IMR-90 (cell line): Measurements from ENCODE around the gene SDHA.
A peak's percentile ranks its signal among the peaks of the same experiment; 100 is the strongest.
"Not testable (repeated sequence)": the region's sequence is repeated elsewhere in the genome, so short reads cannot be mapped to it uniquely, and the experiment has no call there.

Source experiments
- CEBPB ChIP-seq: IDR thresholded peaks from 2 replicates; pipeline ENCODE4 v1.6.1; 2012; ENCODE audit warnings: low read depth, low read length, improper control_type of control experiment
- CHD1 ChIP-seq: IDR thresholded peaks from 2 replicates; pipeline ENCODE4 v1.6.1; 2012; ENCODE audit warnings: low read depth, low read length, improper control_type of control experiment
- ELK1 ChIP-seq: fragments of 150-350 bp; IDR thresholded peaks from 2 replicates; pipeline ENCODE4 v1.6.1; 2016; ENCODE audit warnings: low read depth, mild to moderate bottlenecking, low read length, moderate library complexity, borderline replicate concordance
- FOS ChIP-seq: fragments of 150-350 bp; IDR thresholded peaks from 2 replicates; pipeline ENCODE4 v1.6.1; 2016; ENCODE audit warnings: low read depth, low read length
- POLR2A ChIP-seq: IDR thresholded peaks from 2 replicates; pipeline ENCODE4 v1.6.1; 2012; ENCODE audit warnings: mild to moderate bottlenecking, low read depth, low read length
- RCOR1 ChIP-seq: IDR thresholded peaks from 2 replicates; pipeline ENCODE4 v1.6.1; 2012; ENCODE audit warnings: mild to moderate bottlenecking, low read length, improper control_type of control experiment; ENCODE audit not compliant: insufficient replicate concordance
- TF ChIP-seq, protein P1 (sequence below): conservative IDR thresholded peaks from 2 replicates; pipeline ENCODE4 v1.5.1; 2012; ENCODE audit warnings: mild to moderate bottlenecking, low read depth, low read length, improper control_type of control experiment

- TF ChIP-seq, protein P1, sequence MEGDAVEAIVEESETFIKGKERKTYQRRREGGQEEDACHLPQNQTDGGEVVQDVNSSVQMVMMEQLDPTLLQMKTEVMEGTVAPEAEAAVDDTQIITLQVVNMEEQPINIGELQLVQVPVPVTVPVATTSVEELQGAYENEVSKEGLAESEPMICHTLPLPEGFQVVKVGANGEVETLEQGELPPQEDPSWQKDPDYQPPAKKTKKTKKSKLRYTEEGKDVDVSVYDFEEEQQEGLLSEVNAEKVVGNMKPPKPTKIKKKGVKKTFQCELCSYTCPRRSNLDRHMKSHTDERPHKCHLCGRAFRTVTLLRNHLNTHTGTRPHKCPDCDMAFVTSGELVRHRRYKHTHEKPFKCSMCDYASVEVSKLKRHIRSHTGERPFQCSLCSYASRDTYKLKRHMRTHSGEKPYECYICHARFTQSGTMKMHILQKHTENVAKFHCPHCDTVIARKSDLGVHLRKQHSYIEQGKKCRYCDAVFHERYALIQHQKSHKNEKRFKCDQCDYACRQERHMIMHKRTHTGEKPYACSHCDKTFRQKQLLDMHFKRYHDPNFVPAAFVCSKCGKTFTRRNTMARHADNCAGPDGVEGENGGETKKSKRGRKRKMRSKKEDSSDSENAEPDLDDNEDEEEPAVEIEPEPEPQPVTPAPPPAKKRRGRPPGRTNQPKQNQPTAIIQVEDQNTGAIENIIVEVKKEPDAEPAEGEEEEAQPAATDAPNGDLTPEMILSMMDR, result not testable (repeated sequence)
- TF ChIP-seq ELK1, CHD1, CEBPB, RCOR1, FOS: not testable (repeated sequence)
- 0 out of 2 replicates have a peak, but pooled peaks have one; percentile 28 for TF ChIP-seq POLR2A
Observed at GRCh38 chr5:273091-273490, 55.0 kb downstream of the SDHA start.
